Neural progenitor cell (in vitro differentiated cells): Measurements from ENCODE around the gene CFAP45. TPM values are rescaled to one million over a fixed set of nuclear protein-coding genes. Genes with fewer than 3 reads are reported as not detected.

Experiments
- DNase-seq: peaks from one replicate; pipeline ENCODE4 v3.0.0-alpha.2; 2016; ENCODE audit warnings: low spot score
- H2AFZ ChIP-seq: fragments of 200-600 bp; sonication (generic); replicated peaks from 2 replicates; pipeline ENCODE4 v1.6.1; 2016; ENCODE audit warnings: antibody characterized with exemption
- H3F3A ChIP-seq: fragments of 200-600 bp; sonication (generic); 2 replicates; pipeline ENCODE4 v1.6.1; 2016; ENCODE audit warnings: antibody characterized with exemption, low read depth
- H3K27ac ChIP-seq: fragments of 200-600 bp; sonication (generic); 2 replicates; pipeline ENCODE4 v1.5.1; 2016; ENCODE audit warnings: mild to moderate bottlenecking
- H3K27me3 ChIP-seq: fragments of 200-600 bp; sonication (generic); 2 replicates; pipeline ENCODE4 v1.6.1; 2016; ENCODE audit warnings: mild to moderate bottlenecking, moderate library complexity
- H3K36me3 ChIP-seq: fragments of 200-600 bp; sonication (generic); 2 replicates; pipeline ENCODE4 v1.5.1; 2016
- H3K4me1 ChIP-seq: fragments of 200-600 bp; sonication (generic); 2 replicates; pipeline ENCODE4 v1.6.1; 2016; ENCODE audit warnings: mixed run types
- H3K4me2 ChIP-seq: fragments of 200-600 bp; sonication (generic); 2 replicates; pipeline ENCODE4 v1.6.1; 2016
- H3K4me3 ChIP-seq: fragments of 200-600 bp; sonication (generic); 2 replicates; pipeline ENCODE4 v1.5.1; 2016
- H3K79me2 ChIP-seq: fragments of 200-600 bp; sonication (generic); 2 replicates; pipeline ENCODE4 v1.6.1; 2016; ENCODE audit warnings: low read depth
- H3K9ac ChIP-seq: fragments of 200-600 bp; sonication (generic); 2 replicates; pipeline ENCODE4 v1.6.1; 2016
- H3K9me3 ChIP-seq: fragments of 200-600 bp; sonication (generic); 2 replicates; pipeline ENCODE4 v1.5.1; 2016; ENCODE audit warnings: low read depth
- H4K20me1 ChIP-seq: fragments of 200-600 bp; sonication (generic); 2 replicates; pipeline ENCODE4 v1.6.1; 2016; ENCODE audit warnings: low read depth
- H3K27ac Mint-ChIP-seq: 3 replicates; pipeline ENCODE4 v1.8.0; 2021; ENCODE audit warnings: mixed read lengths
- H3K27me3 Mint-ChIP-seq: 2 replicates; pipeline ENCODE4 v1.8.0; 2022; ENCODE audit warnings: low read depth, mild to moderate bottlenecking, inconsistent platforms, moderate library complexity, mixed read lengths; ENCODE audit not compliant: insufficient read depth
- H3K36me3 Mint-ChIP-seq: 3 replicates; pipeline ENCODE4 v1.8.0; 2021; ENCODE audit warnings: mixed read lengths
- H3K4me1 Mint-ChIP-seq: 3 replicates; pipeline ENCODE4 v1.8.0; 2021; ENCODE audit warnings: mixed read lengths
- H3K4me3 Mint-ChIP-seq: 3 replicates; pipeline ENCODE4 v1.8.0; 2021; ENCODE audit warnings: mild to moderate bottlenecking, moderate library complexity, mixed read lengths
- H3K9me3 Mint-ChIP-seq: 3 replicates; pipeline ENCODE4 v1.8.0; 2020; ENCODE audit warnings: mixed read lengths
- CTCF ChIP-seq: fragments of 200-600 bp; sonication (generic); IDR thresholded peaks from 2 replicates; pipeline ENCODE4 v1.5.1; 2017; ENCODE audit warnings: antibody characterized with exemption, mild to moderate bottlenecking
- EZH2 ChIP-seq: fragments of 200-600 bp; sonication (generic); IDR thresholded peaks from 2 replicates; pipeline ENCODE4 v1.6.1; 2017; ENCODE audit warnings: antibody characterized with exemption, mild to moderate bottlenecking, moderate library complexity
- EZH2phosphoT487 ChIP-seq: fragments of 200-600 bp; sonication (generic); IDR thresholded peaks from 2 replicates; pipeline ENCODE4 v1.6.1; 2017; ENCODE audit warnings: antibody characterized with exemption
- total RNA-seq: library from RNA; depleted of rRNA; stranded (reverse); fragments of >200 nt; gene quantifications from 2 replicates; pipeline ENCODE4 v1.2.3, GENCODE V29; 2015; ENCODE audit warnings: low replicate concordance

Gene CFAP45
- total RNA-seq, 1 donor from 2014 or later, result not detected

- TF ChIP-seq CTCF (no peak), EZH2phosphoT487 (no peak), EZH2 (no peak)
- peaks cover 23% of the 10 kb centered on the region for H3K36me3 Mint-ChIP-seq
- no peaks in the 10 kb centered on the region for H3K79me2 ChIP-seq
- peaks cover 38% of the 10 kb centered on the region for H3K4me1 Mint-ChIP-seq
- no peak overlapping the region for H3K9ac ChIP-seq
- H3K4me2 ChIP-seq, result no peak overlapping the region
- H3F3A ChIP-seq, result no peaks in the 10 kb centered on the region
- H3K9me3 ChIP-seq, result no peaks in the 10 kb centered on the region
- peaks cover 12% of the 10 kb centered on the region for H4K20me1 ChIP-seq
- no peak overlapping the region for H3K4me3 Mint-ChIP-seq
- H3K4me3 ChIP-seq, result no peak overlapping the region
- no peaks in the 10 kb centered on the region for H3K27me3 ChIP-seq
- H3K27me3 Mint-ChIP-seq, result peaks cover 2% of the 10 kb centered on the region
- peaks cover 24% of the 10 kb centered on the region for H3K4me1 ChIP-seq
- H2AFZ ChIP-seq, result no peak overlapping the region
- H3K27ac ChIP-seq, result no peak overlapping the region
- H3K36me3 ChIP-seq, result no peaks in the 10 kb centered on the region
- peak overlapping the region; percentile 30 for H3K27ac Mint-ChIP-seq
- H3K9me3 Mint-ChIP-seq, result no peaks in the 10 kb centered on the region
- DNase-seq, result no peak
These were observed 35.3 kb upstream of the CFAP45 start for GRCh38 chr1:159935305-159935704.

GRCh38 chr1:159934136-159935039, 34.4 kb upstream of the CFAP45 start:
- no peak overlapping the region for H3K4me3 ChIP-seq
- no peak for DNase-seq
- no peaks in the 10 kb centered on the region for H3K79me2 ChIP-seq
- Mint-ChIP-seq H3K27ac (peak overlapping the region; percentile 30), H3K36me3 (peaks cover 19% of the 10 kb centered on the region), H3K27me3 (peaks cover 4% of the 10 kb centered on the region), H3K4me3 (no peak overlapping the region), H3K9me3 (no peaks in the 10 kb centered on the region), H3K4me1 (peaks cover 29% of the 10 kb centered on the region)
- H3K27me3 ChIP-seq, result no peaks in the 10 kb centered on the region
- H3K36me3 ChIP-seq, result no peaks in the 10 kb centered on the region
- no peaks in the 10 kb centered on the region for H3K9me3 ChIP-seq
- H3K4me2 ChIP-seq, result no peak overlapping the region
- TF ChIP-seq CTCF (no peak), EZH2phosphoT487 (no peak), EZH2 (no peak)
- no peaks in the 10 kb centered on the region for H3F3A ChIP-seq
- no peak overlapping the region for H3K27ac ChIP-seq
- H3K9ac ChIP-seq, result no peak overlapping the region
- no peak overlapping the region for H2AFZ ChIP-seq
- peaks cover 12% of the 10 kb centered on the region for H4K20me1 ChIP-seq
- peaks cover 21% of the 10 kb centered on the region for H3K4me1 ChIP-seq

- Histone ChIP-seq H3K4me2 (no peak overlapping the region), H3K9ac (no peak overlapping the region), H4K20me1 (peaks cover 12% of the 10 kb centered on the region), H3K27ac (no peak overlapping the region), H3K36me3 (no peaks in the 10 kb centered on the region), H3K4me1 (peaks cover 19% of the 10 kb centered on the region), H3F3A (no peaks in the 10 kb centered on the region), H3K79me2 (no peaks in the 10 kb centered on the region), H2AFZ (no peak overlapping the region), H3K4me3 (no peak overlapping the region), H3K27me3 (no peaks in the 10 kb centered on the region), H3K9me3 (no peaks in the 10 kb centered on the region)
- peaks cover 23% of the 10 kb centered on the region for H3K4me1 Mint-ChIP-seq
- TF ChIP-seq EZH2phosphoT487 (no peak), CTCF (no peak), EZH2 (no peak)
- DNase-seq, result no peak
- H3K4me3 Mint-ChIP-seq, result no peak overlapping the region
- no peak overlapping the region for H3K27ac Mint-ChIP-seq
- peaks cover 20% of the 10 kb centered on the region for H3K36me3 Mint-ChIP-seq
- peaks cover 2% of the 10 kb centered on the region for H3K27me3 Mint-ChIP-seq
- no peaks in the 10 kb centered on the region for H3K9me3 Mint-ChIP-seq
These were observed 33.4 kb upstream of the CFAP45 start for GRCh38 chr1:159933347-159933746.
